GM18909 (cell line): ENCODE measurements around the gene SLC6A13.
"Not testable (repeated sequence)": the region's sequence is repeated elsewhere in the genome, so short reads cannot be mapped to it uniquely, and the experiment has no call there.

Source experiments
- ATAC-seq: cut with Tn5 transposase; IDR thresholded peaks from one replicate; pipeline ENCODE4 v1.9.1; 2021; ENCODE audit warnings: mild to moderate bottlenecking; ENCODE audit not compliant: unreplicated experiment, poor library complexity

SLC6A13 gene

GRCh38 chr12:203462-204260 is 59.0 kb downstream of the SLC6A13 start:
- no peak for ATAC-seq

- ATAC-seq: no peak
Observed at GRCh38 chr12:203074-203461, 59.6 kb downstream of the SLC6A13 start.

GRCh38 chr12:202081-202731 is 60.4 kb downstream of the SLC6A13 start:
- no peak for ATAC-seq

- no peak for ATAC-seq
Observed at GRCh38 chr12:201361-201760, 61.3 kb downstream of the SLC6A13 start.

- no peak for ATAC-seq
Observed at GRCh38 chr12:198705-199104, 63.9 kb downstream of the SLC6A13 start.

GRCh38 chr12:197911-198695 is 64.5 kb downstream of the SLC6A13 start:
- no peak for ATAC-seq

- ATAC-seq: no peak
Observed at GRCh38 chr12:197347-197746, 65.3 kb downstream of the SLC6A13 start.

- no peak for ATAC-seq
Observed at GRCh38 chr12:196436-196835, 66.2 kb downstream of the SLC6A13 start.

- ATAC-seq: no peak
Observed at GRCh38 chr12:195951-196350, 66.7 kb downstream of the SLC6A13 start.

- no peak for ATAC-seq
Observed at GRCh38 chr12:195156-195555, 67.5 kb downstream of the SLC6A13 start.

- ATAC-seq: no peak
Observed at GRCh38 chr12:194276-194675, 68.4 kb downstream of the SLC6A13 start.

- no peak for ATAC-seq
Observed at GRCh38 chr12:193261-193660, 69.4 kb downstream of the SLC6A13 start.

- no peak for ATAC-seq
Observed at GRCh38 chr12:191541-191940, 71.1 kb downstream of the SLC6A13 start.

GRCh38 chr12:190881-191280 is 71.8 kb downstream of the SLC6A13 start:
- ATAC-seq: no peak

- no peak for ATAC-seq
Observed at GRCh38 chr12:189622-189962, 73.0 kb downstream of the SLC6A13 start.

GRCh38 chr12:188910-189621 is 73.6 kb downstream of the SLC6A13 start:
- peak; percentile 45 for ATAC-seq

- not testable (repeated sequence) for ATAC-seq
Observed at GRCh38 chr12:187986-188909, 74.4 kb downstream of the SLC6A13 start.

GRCh38 chr12:186006-186625 is 76.5 kb downstream of the SLC6A13 start:
- ATAC-seq: no peak

GRCh38 chr12:185576-185955 is 77.1 kb downstream of the SLC6A13 start:
- no peak for ATAC-seq
